HCT116 (cell line): ENCODE measurements around the gene RXYLT1. TPM values are rescaled to one million over a fixed set of nuclear protein-coding genes. Genes with fewer than 3 reads are reported as not detected.

Source experiments
- ATAC-seq: fragments of 200-7000 bp; cut with Tn5 transposase; 2 replicates; pipeline ENCODE4 v1.9.1; 2020; ENCODE audit warnings: mild to moderate bottlenecking, moderate library complexity
- BruUV-seq: library from RNA; stranded (reverse); fragments of 400-500 nt; replicated peaks from 2 replicates; lab custom pipeline; 2021; lab: Mats Ljungman, UMichigan
- CTCF ChIA-PET: fragments of 300-600 bp; sonication (Branson Sonifier 250); formaldehyde crosslinking; loops from one replicate; lab custom pipeline; 2021; ENCODE audit warnings: antibody characterized with exemption; lab: Charles Lee
- POLR2A ChIA-PET: fragments of 300-600, 350-600 bp; sonication (Branson Sonifier 250); formaldehyde crosslinking; loops from one replicate; lab custom pipeline; 2021; ENCODE audit warnings: antibody characterized with exemption; lab: Charles Lee
- RAD21 ChIA-PET, 2 experiments: fragments of 300-600 bp; sonication (Branson Sonifier 250); formaldehyde crosslinking; loops; one replicate each; lab custom pipeline; 2023; ENCODE audit warnings: low total read pairs in 2 of 2; ENCODE audit not compliant: uncharacterized antibody in 2 of 2, unreplicated experiment in 2 of 2, low non-redundant PET in 1 of 2; lab: Charles Lee
- DNase-seq: peaks from one replicate; pipeline ENCODE4 v3.0.0-alpha.2; 2010; ENCODE audit warnings: low read depth, low spot score
- H2AFZ ChIP-seq: fragments of 200-600 bp; shearing (Covaris generic), sonication (generic); 2 replicates; pipeline ENCODE4 v1.6.1; 2017; ENCODE audit warnings: low read depth, mixed run types, mixed read lengths, antibody characterized with exemption, low read length; ENCODE audit not compliant: poor library complexity, severe bottlenecking
- H3K27ac ChIP-seq: 2 replicates; pipeline ENCODE4 v1.5.1; 2012; ENCODE audit warnings: low read depth, low read length
- H3K27me3 ChIP-seq: fragments of 200-600 bp; sonication (generic); 2 replicates; pipeline ENCODE4 v1.6.1; 2016; ENCODE audit warnings: mixed run types, low read length, mixed read lengths; ENCODE audit not compliant: insufficient read depth
- H3K36me3 ChIP-seq, 2 experiments: fragments of 200-500 bp in 1 of 2; fragments of 200-600 bp in 1 of 2; sonication (Bioruptor generic) in 1 of 2; sonication (generic) in 1 of 2; 2 replicates each; pipeline versions ENCODE4 v1.5.1 to v1.6.1; 2014 to 2016; ENCODE audit warnings: low read length in 2 of 2, inconsistent platforms in 1 of 2, mixed read lengths in 1 of 2, mixed run types in 1 of 2; ENCODE audit not compliant: insufficient read depth in 2 of 2, control insufficient read depth in 1 of 2
- H3K4me1 ChIP-seq, 2 experiments: fragments of 200-600 bp in 1 of 2; sonication (generic) in 1 of 2; 2 replicates each; pipeline versions ENCODE4 v1.5.1 to v1.6.1; 2012 to 2017; ENCODE audit warnings: low read length in 2 of 2, inconsistent platforms in 1 of 2, mild to moderate bottlenecking in 1 of 2, mixed read lengths in 1 of 2, mixed run types in 1 of 2, moderate library complexity in 1 of 2; ENCODE audit not compliant: insufficient read depth in 2 of 2, control insufficient read depth in 1 of 2
- H3K4me2 ChIP-seq: fragments of 200-600 bp; sonication (generic); 2 replicates; pipeline ENCODE4 v1.6.1; 2017; ENCODE audit warnings: mixed run types, low read length, mixed read lengths
- H3K4me3 ChIP-seq, 2 experiments: fragments of 200-600 bp in 1 of 2; sonication (generic) in 1 of 2; replicated peaks in 1 of 2; 2 replicates each; pipeline ENCODE4 v1.5.1; 2011 to 2016; ENCODE audit warnings: low read length in 2 of 2, control low read depth in 1 of 2, low read depth in 1 of 2, mild to moderate bottlenecking in 1 of 2, mixed read lengths in 1 of 2, mixed run types in 1 of 2
- H3K79me2 ChIP-seq: fragments of 200-600 bp; sonication (generic); 2 replicates; pipeline ENCODE4 v1.6.1; 2017; ENCODE audit warnings: mild to moderate bottlenecking, mixed run types, low read length, moderate library complexity, mixed read lengths; ENCODE audit not compliant: insufficient read depth
- H3K9ac ChIP-seq: fragments of 200-600 bp; sonication (generic); 2 replicates; pipeline ENCODE4 v1.6.1; 2016; ENCODE audit warnings: low read length, mixed read lengths
- H3K9me2 ChIP-seq: fragments of 200-600 bp; sonication (generic), shearing (Covaris generic); 2 replicates; pipeline ENCODE4 v1.6.1; 2017; ENCODE audit warnings: mixed run types, mild to moderate bottlenecking, moderate library complexity; ENCODE audit not compliant: insufficient read depth
- H3K9me3 ChIP-seq, 2 experiments: fragments of 200-500 bp in 1 of 2; fragments of 200-600 bp in 1 of 2; sonication (Bioruptor generic) in 1 of 2; sonication (generic) in 1 of 2; 2 replicates each; pipeline ENCODE4 v1.6.1; 2014 to 2017; ENCODE audit warnings: low read length in 2 of 2, mixed read lengths in 2 of 2, inconsistent platforms in 1 of 2, low read depth in 1 of 2, mild to moderate bottlenecking in 1 of 2, mixed run types in 1 of 2, moderate library complexity in 1 of 2; ENCODE audit not compliant: control insufficient read depth in 1 of 2, insufficient read depth in 1 of 2
- H4K20me1 ChIP-seq: fragments of 200-600 bp; sonication (generic), shearing (Covaris generic); 2 replicates; pipeline ENCODE4 v1.6.1; 2017; ENCODE audit warnings: mixed run types, mild to moderate bottlenecking, moderate library complexity; ENCODE audit not compliant: insufficient read depth
- MAX ChIP-seq: IDR thresholded peaks from 2 replicates; pipeline ENCODE4 v1.6.1; 2012
- SP1 ChIP-seq: IDR thresholded peaks from 2 replicates; pipeline ENCODE4 v1.6.1; 2012; ENCODE audit warnings: low read depth
- ZNF274 ChIP-seq: fragments of 200-500 bp; sonication (Bioruptor generic); IDR thresholded peaks from 2 replicates; pipeline ENCODE4 v1.6.1; 2014; ENCODE audit warnings: mild to moderate bottlenecking, low read depth, low read length, inconsistent platforms
- intact Hi-C: fragments of 100-400 bp; cut with micrococcal nuclease; formaldehyde crosslinking; loops from 2 replicates; pipeline ENCODE4 v1.10.0; 2022
- total RNA-seq: library from RNA; stranded (reverse); gene quantifications from one replicate; pipeline ENCODE4 v1.2.1, GENCODE V29; 2021; ENCODE audit not compliant: unreplicated experiment

The RXYLT1 gene
- total RNA-seq, 1 experiment from 2014 or later = 23.0 TPM

GRCh38 chr12:63821781-63822251, 42.1 kb downstream of the RXYLT1 start:
- Histone ChIP-seq H3K9ac (no peak overlapping the region), H3K4me3 (no peak overlapping the region), H3K4me1 (no peaks in the 10 kb centered on the region), H3K27ac (no peak overlapping the region), H3K9me2 (no peaks in the 10 kb centered on the region), H3K27me3 (no peaks in the 10 kb centered on the region), H3K79me2 (no peaks in the 10 kb centered on the region), H2AFZ (no peak overlapping the region), H3K36me3 (no peaks in the 10 kb centered on the region), H3K9me3 (no peaks in the 10 kb centered on the region), H4K20me1 (no peaks in the 10 kb centered on the region)
- intact Hi-C loops = loop anchor here (10.0 kb wide), 2 partner anchors 873 to 933 kb away; partner anchors contain the start of gene GNS
- ChIA-PET CTCF (no interaction called here), POLR2A (no interaction called here), RAD21 (no interaction called here)
- DNase-seq (no peak), ATAC-seq (no peak)
- no TSS peak for BruUV-seq
- TF ChIP-seq MAX (no peak), SP1 (no peak)
- TF ChIP-seq, all 23 proteins: peak for 0
- H3K4me2 ChIP-seq = no peak overlapping the region

- no peak for TF ChIP-seq ZNF274
- no peak overlapping the region for H2AFZ ChIP-seq
- no peaks in the 10 kb centered on the region for H3K9me2 ChIP-seq
- no peak for ATAC-seq
- no peaks in the 10 kb centered on the region for H3K36me3 ChIP-seq
- DNase-seq = no peak
- intact Hi-C loops = loop anchor here (10.0 kb wide), 2 partner anchors 872 to 932 kb away; partner anchors contain the start of gene GNS
- no peak overlapping the region for H3K4me3 ChIP-seq
- POLR2A ChIA-PET = no interaction called here
- no peaks in the 10 kb centered on the region for H3K27me3 ChIP-seq
- H3K27ac ChIP-seq = no peak overlapping the region
- H4K20me1 ChIP-seq = no peaks in the 10 kb centered on the region
- H3K4me2 ChIP-seq = no peak overlapping the region
- no peaks in the 10 kb centered on the region for H3K9me3 ChIP-seq
- no peak overlapping the region for H3K9ac ChIP-seq
- no peaks in the 10 kb centered on the region for H3K79me2 ChIP-seq
- no TSS peak for BruUV-seq
- H3K4me1 ChIP-seq = no peaks in the 10 kb centered on the region
- RAD21 ChIA-PET = no interaction called here
- CTCF ChIA-PET = no interaction called here
Observed at GRCh38 chr12:63822352-63822751, 42.6 kb downstream of the RXYLT1 start.
